ENCODE data around the gene FCSK.

- TF ChIP-seq CTCF (IDR thresholded peaks at IDR 0.05; ENCODE audit: low read depth, low read length): no peak
- no peak for TF ChIP-seq EZH2phosphoT487 (IDR thresholded peaks at IDR 0.05; ENCODE audit: low read depth)
These were observed 36.0 kb upstream of the FCSK start for GRCh38 chr16:70418274-70418992.

Measured in OCI-LY3 (cell line).